KMS-11 (cell line): ENCODE data around the gene MBNL3.

Experiments
- H2AFZ ChIP-seq: fragments of 200-600 bp; sonication (generic); 2 replicates; pipeline ENCODE4 v1.6.1; 2016; ENCODE audit warnings: antibody characterized with exemption, mixed run types, low read depth
- H3K27ac ChIP-seq: fragments of 200-600 bp; sonication (generic); 2 replicates; pipeline ENCODE4 v1.6.1; 2016; ENCODE audit warnings: mild to moderate bottlenecking, mixed run types
- H3K27me3 ChIP-seq: fragments of 200-600 bp; sonication (generic); 2 replicates; pipeline ENCODE4 v1.6.1; 2017; ENCODE audit warnings: mild to moderate bottlenecking, low read depth, mixed run types, moderate library complexity; ENCODE audit not compliant: insufficient read depth
- H3K36me3 ChIP-seq: fragments of 200-600 bp; sonication (generic); 2 replicates; pipeline ENCODE4 v1.6.1; 2017; ENCODE audit warnings: mild to moderate bottlenecking, mixed run types; ENCODE audit not compliant: insufficient read depth
- H3K4me1 ChIP-seq: fragments of 200-600 bp; sonication (generic); 2 replicates; pipeline ENCODE4 v1.6.1; 2016; ENCODE audit warnings: mild to moderate bottlenecking, low read depth, mixed run types; ENCODE audit not compliant: poor library complexity, severe bottlenecking
- H3K4me2 ChIP-seq: fragments of 200-600 bp; sonication (generic); 2 replicates; pipeline ENCODE4 v1.7.0; 2016; ENCODE audit warnings: mild to moderate bottlenecking, mixed run types
- H3K4me3 ChIP-seq: fragments of 200-600 bp; sonication (generic); IDR thresholded peaks from 2 replicates; pipeline ENCODE4 v1.6.1; 2017; ENCODE audit warnings: low read depth, low read length, mixed read lengths; ENCODE audit not compliant: insufficient read depth
- H3K79me2 ChIP-seq: fragments of 200-600 bp; sonication (generic); 2 replicates; pipeline ENCODE4 v1.6.1; 2016; ENCODE audit warnings: low read depth, mixed run types; ENCODE audit not compliant: insufficient read depth
- H3K9ac ChIP-seq: fragments of 200-600 bp; sonication (generic); 2 replicates; pipeline ENCODE4 v1.6.1; 2016; ENCODE audit warnings: mild to moderate bottlenecking, mixed run types
- H4K20me1 ChIP-seq: fragments of 200-600 bp; sonication (generic); 2 replicates; pipeline ENCODE4 v1.6.1; 2016; ENCODE audit warnings: mild to moderate bottlenecking, mixed run types; ENCODE audit not compliant: insufficient read depth
- CTCF ChIP-seq: fragments of 200-600 bp; sonication (generic); conservative IDR thresholded peaks from 2 replicates; pipeline ENCODE4 v1.6.1; 2017; ENCODE audit warnings: low read depth, mild to moderate bottlenecking, antibody characterized with exemption, low read length, moderate library complexity, mixed read lengths

The MBNL3 gene

GRCh38 chrX:132505116-132505515 lies 16.3 kb upstream of the MBNL3 start:
- H3K36me3 ChIP-seq: no peaks in the 10 kb centered on the region
- H3K4me3 ChIP-seq: no peak overlapping the region
- no peak overlapping the region for H2AFZ ChIP-seq
- no peak overlapping the region for H3K9ac ChIP-seq
- H4K20me1 ChIP-seq: no peaks in the 10 kb centered on the region
- no peak for TF ChIP-seq CTCF
- H3K4me1 ChIP-seq: no peaks in the 10 kb centered on the region
- H3K27me3 ChIP-seq: no peaks in the 10 kb centered on the region
- no peak overlapping the region for H3K27ac ChIP-seq
- no peaks in the 10 kb centered on the region for H3K79me2 ChIP-seq
- no peak overlapping the region for H3K4me2 ChIP-seq

- Histone ChIP-seq H3K4me2 (no peak overlapping the region), H3K36me3 (no peaks in the 10 kb centered on the region), H3K27ac (no peak overlapping the region), H3K4me3 (no peak overlapping the region), H3K79me2 (no peaks in the 10 kb centered on the region), H3K27me3 (no peaks in the 10 kb centered on the region), H4K20me1 (no peaks in the 10 kb centered on the region), H3K9ac (no peak overlapping the region), H2AFZ (no peak overlapping the region), H3K4me1 (no peaks in the 10 kb centered on the region)
- TF ChIP-seq CTCF: no peak
These were observed 15.6 kb upstream of the MBNL3 start for GRCh38 chrX:132504417-132504816.

DNA sequence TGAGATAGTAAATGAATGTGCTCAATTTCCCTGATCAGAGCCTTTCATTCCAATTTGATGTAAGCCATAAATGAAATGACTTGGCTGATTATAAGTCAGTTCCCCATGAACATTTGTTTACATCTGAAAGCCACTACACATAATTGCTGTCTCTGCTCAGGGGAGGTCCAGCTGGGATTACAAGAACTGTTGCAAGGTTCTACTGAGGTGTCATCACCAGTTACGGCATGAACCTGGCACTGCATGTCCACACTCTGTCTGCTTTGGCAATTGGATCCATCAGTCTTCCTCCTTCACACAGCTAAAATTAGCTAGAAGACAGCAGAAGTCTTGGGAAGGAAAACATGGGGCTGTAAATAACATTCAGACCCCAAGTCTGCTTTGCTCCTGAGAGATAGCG lies 12.8 kb upstream of the MBNL3 start:
- H3K9ac ChIP-seq: no peak overlapping the region
- no peaks in the 10 kb centered on the region for H3K27me3 ChIP-seq
- H3K36me3 ChIP-seq: no peaks in the 10 kb centered on the region
- no peak overlapping the region for H3K27ac ChIP-seq
- no peak overlapping the region for H3K4me2 ChIP-seq
- no peak overlapping the region for H2AFZ ChIP-seq
- TF ChIP-seq CTCF: no peak
- no peaks in the 10 kb centered on the region for H3K79me2 ChIP-seq
- H3K4me3 ChIP-seq: no peak overlapping the region
- no peaks in the 10 kb centered on the region for H3K4me1 ChIP-seq
- H4K20me1 ChIP-seq: no peaks in the 10 kb centered on the region

DNA sequence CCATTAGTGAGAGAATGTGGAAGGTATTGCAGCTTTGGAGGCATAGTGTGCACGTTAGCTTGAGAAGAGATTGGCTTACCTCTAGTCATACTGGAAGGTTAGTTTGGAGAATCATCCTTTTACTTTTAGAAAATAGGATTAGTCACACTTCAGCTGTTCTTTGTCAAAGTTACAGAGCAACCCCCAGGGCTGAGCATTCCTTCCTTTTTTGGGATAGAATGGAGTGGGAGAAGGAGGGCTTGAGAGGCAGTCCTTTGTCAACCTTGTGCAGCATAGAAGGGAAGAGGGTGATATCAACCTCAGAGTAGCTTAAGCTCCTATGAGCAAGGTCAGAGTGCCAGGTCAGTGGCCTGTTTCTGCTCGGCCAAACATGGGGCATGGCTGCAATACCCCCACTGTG lies 8.6 kb upstream of the MBNL3 start:
- Histone ChIP-seq H3K9ac (no peak overlapping the region), H3K4me2 (no peak overlapping the region), H3K4me1 (no peaks in the 10 kb centered on the region), H3K79me2 (no peaks in the 10 kb centered on the region), H2AFZ (no peak overlapping the region), H3K27me3 (no peaks in the 10 kb centered on the region), H3K27ac (no peak overlapping the region), H3K4me3 (no peak overlapping the region), H4K20me1 (no peaks in the 10 kb centered on the region), H3K36me3 (no peaks in the 10 kb centered on the region)
- no peak for TF ChIP-seq CTCF

GRCh38 chrX:132493095-132493494 lies 4.3 kb upstream of the MBNL3 start:
- Histone ChIP-seq H3K27ac (no peak overlapping the region), H3K9ac (no peak overlapping the region), H4K20me1 (no peaks in the 10 kb centered on the region), H3K4me1 (peaks cover 15% of the 10 kb centered on the region), H3K79me2 (no peaks in the 10 kb centered on the region; the same call in 1 of the 2 replicates), H3K27me3 (no peaks in the 10 kb centered on the region), H3K36me3 (no peaks in the 10 kb centered on the region), H3K4me2 (no peak overlapping the region), H3K4me3 (no peak overlapping the region), H2AFZ (no peak overlapping the region)
- TF ChIP-seq CTCF: no peak
